COLO668 (cell line): Measurements from ENCODE around the gene SEMA6D.

Source experiments
- DNase-seq: peaks from one replicate; lab custom pipeline; 2025; ENCODE audit not compliant: unreplicated experiment; lab: John Stamatoyannopoulos, UW

SEMA6D gene

GRCh38 chr15:47780971-47781370 lies 63.7 kb downstream of the SEMA6D start:
- no peak for DNase-seq

- DNase-seq: no peak
These were observed 64.2 kb downstream of the SEMA6D start for GRCh38 chr15:47781527-47781926.

- no peak for DNase-seq
These were observed 67.5 kb downstream of the SEMA6D start for GRCh38 chr15:47784820-47785219.

- DNase-seq: no peak
These were observed 69.1 kb downstream of the SEMA6D start for GRCh38 chr15:47786371-47786770.

GRCh38 chr15:47787875-47788274 lies 70.6 kb downstream of the SEMA6D start:
- DNase-seq: no peak

GRCh38 chr15:47788685-47789084 lies 71.4 kb downstream of the SEMA6D start:
- no peak for DNase-seq

GRCh38 chr15:47791161-47791560 lies 73.9 kb downstream of the SEMA6D start:
- DNase-seq: no peak

- DNase-seq: no peak
These were observed 74.9 kb downstream of the SEMA6D start for GRCh38 chr15:47792231-47792630.

- no peak for DNase-seq
These were observed 77.1 kb downstream of the SEMA6D start for GRCh38 chr15:47794252-47794914.

GRCh38 chr15:47795864-47796263 lies 78.6 kb downstream of the SEMA6D start:
- no peak for DNase-seq

- DNase-seq: no peak
These were observed 79.0 kb downstream of the SEMA6D start for GRCh38 chr15:47796339-47796738.

GRCh38 chr15:47796830-47797229 lies 79.5 kb downstream of the SEMA6D start:
- DNase-seq: no peak

- DNase-seq: no peak
These were observed 84.2 kb downstream of the SEMA6D start for GRCh38 chr15:47801522-47801921.

GRCh38 chr15:47802216-47802615 lies 84.9 kb downstream of the SEMA6D start:
- no peak for DNase-seq

GRCh38 chr15:47803767-47804166 lies 86.5 kb downstream of the SEMA6D start:
- no peak for DNase-seq

- no peak for DNase-seq
These were observed 87.4 kb downstream of the SEMA6D start for GRCh38 chr15:47804733-47805132.

- DNase-seq: no peak
These were observed 88.7 kb downstream of the SEMA6D start for GRCh38 chr15:47806008-47806407.

- no peak for DNase-seq
These were observed 93.9 kb downstream of the SEMA6D start for GRCh38 chr15:47811172-47811571.

- DNase-seq: no peak
These were observed 95.2 kb downstream of the SEMA6D start for GRCh38 chr15:47812470-47812999.

- DNase-seq: no peak
These were observed 96.6 kb downstream of the SEMA6D start for GRCh38 chr15:47813748-47814384.

- DNase-seq: no peak
These were observed 97.3 kb downstream of the SEMA6D start for GRCh38 chr15:47814620-47815019.

GRCh38 chr15:47817969-47818548 lies 100.8 kb downstream of the SEMA6D start:
- no peak for DNase-seq
